Measurements from ENCODE around the gene LRRTM4.

GRCh38 chr2:76808732-76809131 lies 713.4 kb downstream of the LRRTM4 start:
- TF ChIP-seq POLR2A (IDR thresholded peaks at IDR 0.05; ENCODE audit: low read length) (no peak), MAFK (IDR thresholded peaks at IDR 0.05; ENCODE audit: partially characterized antibody) (no peak), CTCF (IDR thresholded peaks at IDR 0.05) (no peak), FOXS1 (CRISPR knock-in tag; IDR thresholded peaks at IDR 0.05) (no peak), RFX5 (IDR thresholded peaks at IDR 0.05) (no peak), RCOR1 (IDR thresholded peaks at IDR 0.05; ENCODE audit: low read depth, low read length) (no peak), EP300 (IDR thresholded peaks at IDR 0.05) (no peak), RNF2 (IDR thresholded peaks at IDR 0.05; ENCODE audit: borderline replicate concordance, low read depth) (no peak)
